Smooth muscle cell (in vitro differentiated cells): ENCODE results near the gene MDM4. TPM values are rescaled to one million over a fixed set of nuclear protein-coding genes. Genes with fewer than 3 reads are reported as not detected.

Source experiments
- DNase-seq: peaks from one replicate; lab custom pipeline; 2025; ENCODE audit not compliant: unreplicated experiment; lab: John Stamatoyannopoulos, UW
- H2AFZ ChIP-seq: fragments of 200-600 bp; sonication (generic); 2 replicates; pipeline ENCODE4 v1.6.0; 2016; ENCODE audit warnings: antibody characterized with exemption, low read depth, mild to moderate bottlenecking
- H3F3A ChIP-seq: fragments of 200-600 bp; sonication (generic); 2 replicates; pipeline ENCODE4 v1.6.0; 2017; ENCODE audit warnings: antibody characterized with exemption, low read depth
- H3K27ac ChIP-seq: fragments of 200-600 bp; sonication (generic); 2 replicates; pipeline ENCODE4 v1.5.1; 2016; ENCODE audit warnings: low read depth, mild to moderate bottlenecking
- H3K27me3 ChIP-seq: fragments of 200-600 bp; sonication (generic); 2 replicates; pipeline ENCODE4 v1.6.1; 2016; ENCODE audit warnings: low read depth, mild to moderate bottlenecking
- H3K36me3 ChIP-seq: fragments of 200-600 bp; sonication (generic); 2 replicates; pipeline ENCODE4 v1.5.1; 2016; ENCODE audit warnings: low read depth
- H3K4me1 ChIP-seq: fragments of 200-600 bp; sonication (generic); 2 replicates; pipeline ENCODE4 v1.5.1; 2016; ENCODE audit warnings: low read depth
- H3K4me2 ChIP-seq: fragments of 200-600 bp; sonication (generic); 2 replicates; pipeline ENCODE4 v1.6.0; 2016; ENCODE audit warnings: mild to moderate bottlenecking
- H3K4me3 ChIP-seq: fragments of 200-600 bp; sonication (generic); 2 replicates; pipeline ENCODE4 v1.5.1; 2016; ENCODE audit warnings: mild to moderate bottlenecking
- H3K79me2 ChIP-seq: fragments of 200-600 bp; sonication (generic); 2 replicates; pipeline ENCODE4 v1.6.0; 2016; ENCODE audit warnings: low read depth, mild to moderate bottlenecking
- H3K9ac ChIP-seq: fragments of 200-600 bp; sonication (generic); 2 replicates; pipeline ENCODE4 v1.6.0; 2016; ENCODE audit warnings: low read depth
- H3K9me3 ChIP-seq: fragments of 200-600 bp; sonication (generic); replicated peaks from 2 replicates; pipeline ENCODE4 v1.5.1; 2016; ENCODE audit warnings: low read depth
- H4K20me1 ChIP-seq: fragments of 200-600 bp; sonication (generic); 2 replicates; pipeline ENCODE4 v1.6.0; 2016; ENCODE audit warnings: low read depth
- WGBS: methylation state at CpG from one replicate; pipeline ENCODE4 v1.1.7; 2016; ENCODE audit warnings: low lambda C conversion rate; 5-methylcytosine and 5-hydroxymethylcytosine counted together
- polyA plus RNA-seq: library from polyadenylated mRNA; unstranded; fragments of >200 nt; fragmentation: Nextera tagmentation; extraction: Ambion mirVana; gene quantifications from 2 replicates; pipeline ENCODE4 v1.2.1, GENCODE V29; 2016
- total RNA-seq: library from RNA; depleted of rRNA; stranded (reverse); fragments of >200 nt; gene quantifications from 2 replicates; pipeline ENCODE4 v1.2.3, GENCODE V29; 2014
- TF ChIP-seq, protein P1 (sequence below): fragments of 200-600 bp; sonication (generic); IDR thresholded peaks from 2 replicates; pipeline ENCODE4 v1.5.1; 2017; ENCODE audit warnings: borderline replicate concordance, mild to moderate bottlenecking, antibody characterized with exemption; ENCODE audit not compliant: insufficient read depth, poor library complexity, severe bottlenecking

MDM4 gene
- total and polyA plus RNA-seq, 2 experiments from 2014 or later: 10.8 to 31.7 TPM

DNA sequence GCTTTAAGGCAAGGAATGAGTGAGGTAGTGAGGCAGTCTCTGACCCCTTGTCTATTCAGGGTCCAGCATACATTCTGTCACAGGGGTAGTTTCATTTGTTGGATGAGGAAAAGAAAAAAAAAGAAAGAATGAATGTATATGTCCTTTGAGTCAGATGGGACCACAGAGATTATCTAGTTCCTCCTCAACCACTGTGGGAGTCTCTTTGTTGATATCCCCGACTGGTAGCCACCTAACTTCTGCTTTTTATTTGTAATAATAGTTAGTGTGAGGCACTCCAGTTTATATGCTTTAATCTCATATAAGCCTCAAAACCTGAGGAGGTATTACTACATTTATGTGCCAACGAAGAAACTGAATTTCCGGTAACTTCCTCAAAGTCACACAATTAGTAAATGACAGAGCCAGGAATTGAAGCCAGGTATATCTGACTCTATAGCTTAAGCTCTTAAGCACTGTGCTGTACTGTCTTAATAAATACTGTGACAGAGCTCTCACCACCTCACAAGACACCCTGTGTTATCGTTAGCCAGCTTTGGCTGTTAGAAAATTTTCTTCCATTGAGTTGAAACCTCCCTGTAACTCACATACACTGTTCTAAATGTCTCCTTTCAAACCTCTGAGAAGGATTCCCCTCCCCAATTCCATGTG lies 82.2 kb downstream of the MDM4 start:
- no peak overlapping the region for H2AFZ ChIP-seq
- 86% methylated on average over 4 of the region's 4 CpGs for WGBS
- no peaks in the 10 kb centered on the region for H3K9me3 ChIP-seq

DNA sequence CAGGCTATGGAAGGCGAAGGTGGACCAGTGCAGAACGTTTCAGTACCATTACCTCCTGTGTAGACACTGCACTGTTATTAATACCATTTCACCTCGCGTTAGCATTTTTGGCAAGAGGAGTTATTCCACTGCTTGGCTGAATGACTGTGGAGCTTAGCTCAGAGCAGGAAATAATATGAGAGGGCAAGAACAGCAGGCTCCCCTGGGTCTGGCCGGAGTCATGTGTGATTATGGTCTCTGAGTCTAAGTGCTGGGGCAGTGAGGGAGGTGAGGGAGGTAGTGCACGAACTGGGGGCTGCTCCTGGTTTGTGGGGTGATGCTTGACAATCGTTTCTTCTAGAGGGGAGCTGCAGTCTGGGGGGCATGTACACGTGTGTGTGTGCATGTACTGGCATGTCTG lies 82.9 kb downstream of the MDM4 start:
- Histone ChIP-seq H4K20me1 (no peaks in the 10 kb centered on the region), H3K27ac (no peak overlapping the region), H3K27me3 (peaks cover 20% of the 10 kb centered on the region), H3K9ac (no peak overlapping the region), H3K4me3 (no peak overlapping the region), H3K79me2 (no peaks in the 10 kb centered on the region), H3K36me3 (no peaks in the 10 kb centered on the region), H3F3A (no peaks in the 10 kb centered on the region), H3K9me3 (no peaks in the 10 kb centered on the region), H3K4me2 (no peak overlapping the region), H2AFZ (no peak overlapping the region), H3K4me1 (no peaks in the 10 kb centered on the region)
- no peak for DNase-seq
- 89% methylated on average over 8 of the region's 8 CpGs for WGBS
- TF ChIP-seq, protein P1, sequence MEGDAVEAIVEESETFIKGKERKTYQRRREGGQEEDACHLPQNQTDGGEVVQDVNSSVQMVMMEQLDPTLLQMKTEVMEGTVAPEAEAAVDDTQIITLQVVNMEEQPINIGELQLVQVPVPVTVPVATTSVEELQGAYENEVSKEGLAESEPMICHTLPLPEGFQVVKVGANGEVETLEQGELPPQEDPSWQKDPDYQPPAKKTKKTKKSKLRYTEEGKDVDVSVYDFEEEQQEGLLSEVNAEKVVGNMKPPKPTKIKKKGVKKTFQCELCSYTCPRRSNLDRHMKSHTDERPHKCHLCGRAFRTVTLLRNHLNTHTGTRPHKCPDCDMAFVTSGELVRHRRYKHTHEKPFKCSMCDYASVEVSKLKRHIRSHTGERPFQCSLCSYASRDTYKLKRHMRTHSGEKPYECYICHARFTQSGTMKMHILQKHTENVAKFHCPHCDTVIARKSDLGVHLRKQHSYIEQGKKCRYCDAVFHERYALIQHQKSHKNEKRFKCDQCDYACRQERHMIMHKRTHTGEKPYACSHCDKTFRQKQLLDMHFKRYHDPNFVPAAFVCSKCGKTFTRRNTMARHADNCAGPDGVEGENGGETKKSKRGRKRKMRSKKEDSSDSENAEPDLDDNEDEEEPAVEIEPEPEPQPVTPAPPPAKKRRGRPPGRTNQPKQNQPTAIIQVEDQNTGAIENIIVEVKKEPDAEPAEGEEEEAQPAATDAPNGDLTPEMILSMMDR: no peak

More for the DNA sequence above, 82.2 kb downstream of the MDM4 start:
- Histone ChIP-seq H3K4me2 (no peak overlapping the region), H3K79me2 (no peaks in the 10 kb centered on the region), H3K4me1 (no peaks in the 10 kb centered on the region), H3K36me3 (no peaks in the 10 kb centered on the region), H3K4me3 (no peak overlapping the region), H3F3A (no peaks in the 10 kb centered on the region), H4K20me1 (no peaks in the 10 kb centered on the region), H3K27ac (no peak overlapping the region), H3K27me3 (peaks cover 20% of the 10 kb centered on the region), H3K9ac (no peak overlapping the region)
- TF ChIP-seq, protein P1: no peak
- DNase-seq: no peak

DNA sequence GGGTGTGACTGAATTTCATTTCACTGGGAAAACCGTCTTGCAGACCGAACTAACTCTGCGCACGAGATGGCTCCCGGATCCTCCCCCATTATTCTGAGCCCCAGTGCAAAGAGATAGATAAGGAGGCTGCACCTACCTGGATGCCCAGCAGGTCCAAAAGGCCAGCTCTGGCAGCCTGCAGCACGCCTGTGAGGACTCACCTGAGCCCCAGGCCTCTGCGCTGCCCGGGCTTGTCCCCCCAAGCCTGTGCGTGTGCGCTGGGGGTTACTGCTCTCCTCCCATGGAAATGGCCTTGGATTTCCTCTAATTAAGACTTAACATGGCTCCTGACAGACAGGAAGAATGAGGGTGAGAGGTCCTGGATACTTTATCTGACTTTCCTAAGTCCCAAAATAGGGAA lies 83.4 kb downstream of the MDM4 start:
- H3K4me2 ChIP-seq: no peak overlapping the region
- no peak overlapping the region for H3K27ac ChIP-seq

More for the DNA sequence above, 83.4 kb downstream of the MDM4 start:
- Histone ChIP-seq H3K27me3 (peaks cover 18% of the 10 kb centered on the region), H3K9ac (no peak overlapping the region), H3K4me3 (no peak overlapping the region), H2AFZ (no peak overlapping the region), H3K79me2 (no peaks in the 10 kb centered on the region), H3F3A (no peaks in the 10 kb centered on the region), H4K20me1 (no peaks in the 10 kb centered on the region), H3K9me3 (no peaks in the 10 kb centered on the region), H3K36me3 (no peaks in the 10 kb centered on the region), H3K4me1 (no peaks in the 10 kb centered on the region)
- TF ChIP-seq, protein P1: no peak
- 84% methylated on average over 10 of the region's 10 CpGs for WGBS
- DNase-seq: no peak
